CD14-positive monocyte (primary cell): ENCODE data around the gene TMEM91. TPM values are rescaled to one million over a fixed set of nuclear protein-coding genes. Genes with fewer than 3 reads are reported as not detected.

Source experiments
- DNase-seq, 3 donors: peaks; one replicate each; pipeline ENCODE4 v3.0.0-alpha.2; 2011 to 2022
- H2AFZ ChIP-seq: 2 replicates; pipeline ENCODE4 v1.6.0; 2012; ENCODE audit warnings: mild to moderate bottlenecking, low read depth, low read length, inconsistent platforms; ENCODE audit not compliant: insufficient read depth, poor library complexity, severe bottlenecking
- H3K27ac ChIP-seq, 2 donors: 1 replicate in 1 of 2; 2 replicates in 1 of 2; pipeline ENCODE4 v1.5.1; 2012 to 2013; ENCODE audit warnings: low read length in 2 of 2, control low read depth in 1 of 2, inconsistent platforms in 1 of 2, low read depth in 1 of 2, mild to moderate bottlenecking in 1 of 2
- H3K27me3 ChIP-seq, 2 donors: one replicate each; pipeline versions ENCODE4 v1.6.0 to v1.6.1; 2011 to 2013; ENCODE audit warnings: low read length in 2 of 2; ENCODE audit not compliant: control insufficient read depth in 2 of 2, insufficient read depth in 2 of 2
- H3K36me3 ChIP-seq, 2 donors: replicated peaks in 1 of 2; 1 replicate in 1 of 2; 2 replicates in 1 of 2; pipeline versions ENCODE4 v1.5.1 to v1.6.1; 2012 to 2013; ENCODE audit warnings: low read length in 2 of 2, control low read depth in 1 of 2, inconsistent platforms in 1 of 2, mild to moderate bottlenecking in 1 of 2; ENCODE audit not compliant: insufficient read depth in 2 of 2, control insufficient read depth in 1 of 2
- H3K4me1 ChIP-seq, 2 donors: 1 replicate in 1 of 2; 2 replicates in 1 of 2; pipeline versions ENCODE4 v1.5.1 to v1.6.1; 2012 to 2013; ENCODE audit warnings: low read length in 2 of 2, control low read depth in 1 of 2, inconsistent platforms in 1 of 2, mild to moderate bottlenecking in 1 of 2, moderate library complexity in 1 of 2; ENCODE audit not compliant: insufficient read depth in 2 of 2, control insufficient read depth in 1 of 2
- H3K4me2 ChIP-seq: replicated peaks from 2 replicates; pipeline ENCODE3; 2012; ENCODE audit warnings: low read length, moderate library complexity, mild to moderate bottlenecking; ENCODE audit not compliant: poor library complexity, severe bottlenecking; ENCODE audit errors: extremely low read depth
- H3K4me3 ChIP-seq, 3 experiments: fragments of 200-600 bp in 1 of 3; sonication (generic) in 1 of 3; replicated peaks in 1 of 3; 1 replicate in 2 of 3; 2 replicates in 1 of 3; pipeline ENCODE4 v1.5.1; 2011 to 2013; ENCODE audit warnings: low read length in 3 of 3, mild to moderate bottlenecking in 3 of 3, control low read depth in 2 of 3, low read depth in 2 of 3, inconsistent platforms in 1 of 3, moderate library complexity in 1 of 3
- H3K79me2 ChIP-seq: 2 replicates; pipeline ENCODE4 v1.6.0; 2012; ENCODE audit warnings: mild to moderate bottlenecking, control low read depth, inconsistent platforms, low read length, moderate library complexity; ENCODE audit not compliant: insufficient read depth
- H3K9ac ChIP-seq: 2 replicates; pipeline ENCODE4 v1.6.0; 2017; ENCODE audit warnings: low read length, mild to moderate bottlenecking; ENCODE audit not compliant: insufficient read depth, poor library complexity, severe bottlenecking
- H3K9me3 ChIP-seq, 2 donors: replicated peaks in 1 of 2; 1 replicate in 1 of 2; 2 replicates in 1 of 2; pipeline versions ENCODE4 v1.5.1 to v1.6.1; 2012 to 2013; ENCODE audit warnings: low read length in 2 of 2, control low read depth in 1 of 2; ENCODE audit not compliant: control insufficient read depth in 1 of 2, insufficient read depth in 1 of 2
- H4K20me1 ChIP-seq: 2 replicates; pipeline ENCODE4 v1.6.0; 2012; ENCODE audit warnings: mild to moderate bottlenecking, low read length, control low read depth, moderate library complexity; ENCODE audit not compliant: insufficient read depth
- H3K27ac Mint-ChIP-seq, 7 donors: one replicate each; pipeline ENCODE4 v1.8.0; 2020; ENCODE audit warnings: mild to moderate bottlenecking in 7 of 7, mixed read lengths in 7 of 7, moderate library complexity in 6 of 7, inconsistent platforms in 2 of 7
- H3K27me3 Mint-ChIP-seq, 3 donors: one replicate each; pipeline ENCODE4 v1.8.0; 2021 to 2022; ENCODE audit warnings: low read depth in 3 of 3, mild to moderate bottlenecking in 3 of 3, mixed read lengths in 3 of 3, moderate library complexity in 3 of 3, inconsistent platforms in 1 of 3
- H3K36me3 Mint-ChIP-seq, 2 donors: one replicate each; pipeline ENCODE4 v1.8.0; 2020; ENCODE audit warnings: mixed read lengths in 2 of 2, inconsistent platforms in 1 of 2, mild to moderate bottlenecking in 1 of 2
- H3K4me1 Mint-ChIP-seq: one replicate; pipeline ENCODE4 v1.8.0; 2020; ENCODE audit warnings: mild to moderate bottlenecking, mixed read lengths
- H3K4me3 Mint-ChIP-seq, 2 donors: one replicate each; pipeline ENCODE4 v1.8.0; 2020; ENCODE audit warnings: mild to moderate bottlenecking in 2 of 2, mixed read lengths in 2 of 2, moderate library complexity in 1 of 2
- H3K9me3 Mint-ChIP-seq, 7 donors: one replicate each; pipeline ENCODE4 v1.8.0; 2020 to 2022; ENCODE audit warnings: mixed read lengths in 7 of 7, mild to moderate bottlenecking in 6 of 7, moderate library complexity in 6 of 7, inconsistent platforms in 2 of 7
- WGBS: methylation state at CpG from one replicate; pipeline ENCODE4 v1.1.5; 2013; ENCODE audit warnings: missing lambda C conversion rate; ENCODE audit not compliant: insufficient coverage; 5-methylcytosine and 5-hydroxymethylcytosine counted together
- intact Hi-C, 2 donors: fragments of 100-400 bp; cut with micrococcal nuclease; formaldehyde crosslinking; loops; one replicate each; pipeline versions ENCODE4 v1.15.0 to v1.15.1; 2023
- polyA plus RNA-seq, 3 donors: library from polyadenylated mRNA; depleted of rRNA in 1 of 3; unstranded in 2 of 3; stranded (reverse) in 1 of 3; fragments of 300-500 nt in 2 of 3; fragments of >200 nt in 1 of 3; fragmentation: Illumina TruSeq in 2 of 3; gene quantifications; 1 replicate in 2 of 3; 2 replicates in 1 of 3; pipeline ENCODE4 v1.2.3, GENCODE V29; 2012 to 2021
- TF ChIP-seq, protein P1 (sequence below): fragments of 200-600 bp; IDR thresholded peaks from one replicate; pipeline ENCODE4 v1.8.0; 2022; ENCODE audit warnings: antibody characterized with exemption, mild to moderate bottlenecking

TMEM91 gene
- polyA plus RNA-seq, 3 donors: 29.1 to 103 (median 34.9) TPM

DNA sequence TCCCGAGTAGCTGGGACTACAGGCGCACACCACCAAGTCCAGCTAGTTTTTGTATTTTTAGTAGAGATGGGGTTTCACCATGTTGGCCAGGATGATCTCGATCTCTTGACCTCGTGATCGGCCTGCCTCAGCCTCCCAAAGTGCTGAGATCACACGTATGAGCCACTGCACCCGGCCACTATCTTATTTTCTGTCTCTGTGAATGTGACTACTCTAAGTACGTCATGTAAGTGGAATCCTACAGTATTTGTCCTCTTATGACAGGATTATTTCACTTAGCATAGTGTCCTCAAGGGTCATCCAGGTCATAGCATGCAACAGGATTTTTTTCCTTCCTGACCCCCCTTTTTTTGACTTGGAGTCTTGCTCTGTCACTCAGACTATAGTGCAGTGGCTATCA lies 4.8 kb upstream of the TMEM91 start:
- DNase-seq: no peak
- Histone ChIP-seq H2AFZ (no peak overlapping the region), H3K4me3 (no peak overlapping the region), H3K27me3 (no peaks in the 10 kb centered on the region), H3K9ac (no peak overlapping the region), H3K27ac (no peak overlapping the region), H3K79me2 (peaks cover 50% of the 10 kb centered on the region), H4K20me1 (no peaks in the 10 kb centered on the region), H3K9me3 (no peaks in the 10 kb centered on the region), H3K4me1 (peaks cover 36 to 41% of the 10 kb centered on the region in 2 donors), H3K4me2 (no peak overlapping the region), H3K36me3 (no peaks in the 10 kb centered on the region)
- peaks cover 2 to 10% of the 10 kb centered on the region in 2 donors for H3K36me3 Mint-ChIP-seq
- peaks cover 0 to 4% (median 0%) of the 10 kb centered on the region in 3 donors for H3K27me3 Mint-ChIP-seq
- H3K4me3 Mint-ChIP-seq: no peak overlapping the region
- peaks cover 0 to 3% (median 0%) of the 10 kb centered on the region in 7 donors for H3K9me3 Mint-ChIP-seq
- intact Hi-C loops: loop anchor here in 1 of 2 donors (10.0 kb wide), 1 partner anchor 53 kb away; the partner anchor contains the start of gene B3GNT8
- peak overlapping the region in 1 of 7 donors; percentile 11 for H3K27ac Mint-ChIP-seq
- H3K4me1 Mint-ChIP-seq: peaks cover 35% of the 10 kb centered on the region
- TF ChIP-seq, protein P1, sequence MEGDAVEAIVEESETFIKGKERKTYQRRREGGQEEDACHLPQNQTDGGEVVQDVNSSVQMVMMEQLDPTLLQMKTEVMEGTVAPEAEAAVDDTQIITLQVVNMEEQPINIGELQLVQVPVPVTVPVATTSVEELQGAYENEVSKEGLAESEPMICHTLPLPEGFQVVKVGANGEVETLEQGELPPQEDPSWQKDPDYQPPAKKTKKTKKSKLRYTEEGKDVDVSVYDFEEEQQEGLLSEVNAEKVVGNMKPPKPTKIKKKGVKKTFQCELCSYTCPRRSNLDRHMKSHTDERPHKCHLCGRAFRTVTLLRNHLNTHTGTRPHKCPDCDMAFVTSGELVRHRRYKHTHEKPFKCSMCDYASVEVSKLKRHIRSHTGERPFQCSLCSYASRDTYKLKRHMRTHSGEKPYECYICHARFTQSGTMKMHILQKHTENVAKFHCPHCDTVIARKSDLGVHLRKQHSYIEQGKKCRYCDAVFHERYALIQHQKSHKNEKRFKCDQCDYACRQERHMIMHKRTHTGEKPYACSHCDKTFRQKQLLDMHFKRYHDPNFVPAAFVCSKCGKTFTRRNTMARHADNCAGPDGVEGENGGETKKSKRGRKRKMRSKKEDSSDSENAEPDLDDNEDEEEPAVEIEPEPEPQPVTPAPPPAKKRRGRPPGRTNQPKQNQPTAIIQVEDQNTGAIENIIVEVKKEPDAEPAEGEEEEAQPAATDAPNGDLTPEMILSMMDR: no peak
- WGBS: 97% methylated on average over 6 of the region's 8 CpGs

DNA sequence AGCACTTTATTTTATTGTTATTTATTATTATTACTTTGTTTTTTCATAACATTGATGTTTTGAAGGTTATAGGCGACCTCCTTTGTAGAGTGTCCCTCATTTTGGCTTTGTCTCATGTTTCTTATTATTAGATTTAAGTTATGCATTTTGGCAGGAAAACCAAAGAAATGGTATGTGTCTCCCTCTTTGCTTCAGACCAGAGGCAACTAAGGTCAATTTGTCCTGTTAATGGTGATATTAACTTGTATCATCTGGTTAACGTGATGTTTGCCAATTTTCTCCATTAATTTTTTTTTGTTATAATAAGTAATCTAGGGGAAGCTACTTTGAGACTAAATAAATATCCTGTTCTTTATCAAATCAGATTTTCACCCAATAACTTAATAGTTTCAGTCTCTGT lies 3.8 kb upstream of the TMEM91 start:
- H3K4me1 ChIP-seq: peaks cover 36 to 41% of the 10 kb centered on the region in 2 donors
- no peaks in the 10 kb centered on the region for H3K9me3 ChIP-seq
- TF ChIP-seq, protein P1: no peak
- H3K9ac ChIP-seq: no peak overlapping the region
- no peaks in the 10 kb centered on the region for H4K20me1 ChIP-seq
- intact Hi-C loops: loop anchor here in 1 of 2 donors (10.0 kb wide), 1 partner anchor 52 kb away; the partner anchor contains the start of gene B3GNT8
- no peak overlapping the region for H3K4me2 ChIP-seq
- H3K27me3 ChIP-seq: no peaks in the 10 kb centered on the region
- H3K79me2 ChIP-seq: peaks cover 50% of the 10 kb centered on the region
- peaks cover 0 to 2% (median 0%) of the 10 kb centered on the region in 3 donors for H3K27me3 Mint-ChIP-seq
- DNase-seq: no peak
- no peak overlapping the region for H3K27ac ChIP-seq
- peak overlapping the region in 1 of 7 donors; percentile 67 for H3K27ac Mint-ChIP-seq
- no CpG with 5 or more reads among the region's 2 CpGs for WGBS
- H2AFZ ChIP-seq: no peak overlapping the region
- H3K4me3 Mint-ChIP-seq: no peak overlapping the region
- no peak overlapping the region for H3K4me3 ChIP-seq
- peaks cover 0 to 2% (median 0%) of the 10 kb centered on the region in 7 donors for H3K9me3 Mint-ChIP-seq
- H3K36me3 Mint-ChIP-seq: peaks cover 2 to 10% of the 10 kb centered on the region in 2 donors
- H3K36me3 ChIP-seq: no peaks in the 10 kb centered on the region
- H3K4me1 Mint-ChIP-seq: peaks cover 37% of the 10 kb centered on the region
